SJSA1 (cell line): Measurements from ENCODE around the gene COPG2. TPM values are rescaled to one million over a fixed set of nuclear protein-coding genes. Genes with fewer than 3 reads are reported as not detected.
"Not testable (repeated sequence)": the region's sequence is repeated elsewhere in the genome, so short reads cannot be mapped to it uniquely, and the experiment has no call there.

Source experiments
- DNase-seq, 2 experiments: peaks; one replicate each; pipeline ENCODE4 v3.0.0-alpha.2; 2015 to 2020; ENCODE audit warnings: low spot score in 2 of 2, low read depth in 1 of 2
- H3K27ac ChIP-seq: fragments of 250-450 bp; sonication (Bioruptor Pico); 2 replicates; pipeline ENCODE4 v1.5.1; 2020; ENCODE audit warnings: mild to moderate bottlenecking, moderate library complexity
- H3K27me3 ChIP-seq: fragments of 250-450 bp; sonication (Bioruptor Pico); replicated peaks from 2 replicates; pipeline ENCODE4 v1.5.1; 2020; ENCODE audit warnings: mild to moderate bottlenecking, moderate library complexity
- H3K36me3 ChIP-seq: fragments of 250-450 bp; sonication (Bioruptor Pico); 2 replicates; pipeline ENCODE4 v1.5.1; 2020; ENCODE audit warnings: mild to moderate bottlenecking
- H3K4me1 ChIP-seq: fragments of 250-450 bp; sonication (Bioruptor Pico); replicated peaks from 2 replicates; pipeline ENCODE4 v1.6.1; 2021; ENCODE audit warnings: mild to moderate bottlenecking
- H3K4me3 ChIP-seq: fragments of 250-450 bp; sonication (Bioruptor Pico); 2 replicates; pipeline ENCODE4 v1.5.1; 2020; ENCODE audit warnings: mild to moderate bottlenecking
- H3K9me3 ChIP-seq: fragments of 250-450 bp; sonication (Bioruptor Pico); replicated peaks from 2 replicates; pipeline ENCODE4 v1.5.1; 2020; ENCODE audit warnings: mild to moderate bottlenecking
- total RNA-seq: library from RNA; depleted of rRNA; stranded (reverse); fragments of >200 nt; shearing (Covaris generic); gene quantifications from 2 replicates; pipeline ENCODE4 v1.2.3, GENCODE V29; 2014

Gene COPG2
- total RNA-seq, 1 experiment from 2014 or later: 36.2 TPM

- Histone ChIP-seq H3K36me3 (no peaks in the 10 kb centered on the region), H3K4me3 (no peak overlapping the region), H3K27ac (no peak overlapping the region), H3K27me3 (no peaks in the 10 kb centered on the region), H3K9me3 (no peaks in the 10 kb centered on the region), H3K4me1 (no peaks in the 10 kb centered on the region)
- DNase-seq: no peak
Observed at GRCh38 chr7:130639388-130639787, 29.2 kb downstream of the COPG2 start.

GRCh38 chr7:130632111-130632510, 36.4 kb downstream of the COPG2 start:
- Histone ChIP-seq H3K9me3 (no peaks in the 10 kb centered on the region), H3K4me3 (no peak overlapping the region), H3K27me3 (no peaks in the 10 kb centered on the region), H3K36me3 (no peaks in the 10 kb centered on the region; the same call in 1 of the 2 replicates), H3K27ac (no peak overlapping the region), H3K4me1 (peaks cover 5% of the 10 kb centered on the region; the same call in 1 of the 2 replicates)
- DNase-seq: peak in 1 of 2 experiments; percentile 18

DNA sequence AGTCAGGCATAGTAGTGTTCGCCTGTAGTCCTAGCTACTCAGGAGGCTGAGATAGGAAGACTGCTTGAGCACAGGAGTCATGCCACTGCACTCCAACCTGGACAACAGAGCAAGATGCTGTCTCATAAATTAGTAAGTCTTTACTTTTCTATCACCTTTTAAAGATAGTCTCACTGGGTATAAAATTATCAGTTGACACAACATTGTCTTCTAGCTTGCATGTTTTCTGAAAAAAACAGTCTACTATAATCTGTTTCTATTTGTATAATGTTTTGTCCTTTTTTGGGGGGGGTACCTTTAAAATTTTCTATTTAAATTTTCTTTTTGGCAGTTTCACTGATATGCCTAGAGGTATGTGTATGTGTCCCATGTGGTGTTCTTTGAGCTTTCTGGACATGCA, 39.6 kb downstream of the COPG2 start:
- Histone ChIP-seq H3K27me3 (no peaks in the 10 kb centered on the region), H3K27ac (no peak overlapping the region), H3K9me3 (no peaks in the 10 kb centered on the region), H3K4me1 (peaks cover 5% of the 10 kb centered on the region; the same call in 1 of the 2 replicates), H3K4me3 (no peak overlapping the region), H3K36me3 (peaks cover 2% of the 10 kb centered on the region)
- DNase-seq: no peak

DNA sequence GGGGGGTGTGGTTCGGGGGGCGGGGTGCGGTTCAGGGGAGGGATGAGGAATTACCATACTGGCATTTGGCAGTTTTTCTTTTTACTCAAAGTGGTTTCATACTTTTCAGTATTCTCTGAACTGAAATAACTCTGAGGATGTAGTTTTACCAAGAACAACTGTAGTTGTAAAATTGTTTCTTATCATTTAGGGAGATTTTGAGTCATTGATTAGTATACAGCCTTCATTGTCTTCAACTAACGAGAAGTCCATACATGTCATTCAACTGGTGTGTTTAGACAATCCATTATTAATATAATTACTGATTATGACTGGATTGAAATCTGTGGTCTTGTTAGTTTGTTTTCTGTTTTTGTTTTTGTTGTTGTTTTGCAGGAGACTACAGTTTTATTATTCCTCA, 40.8 kb downstream of the COPG2 start:
- Histone ChIP-seq H3K27me3 (no peaks in the 10 kb centered on the region), H3K27ac (no peak overlapping the region), H3K36me3 (peaks cover 2% of the 10 kb centered on the region; the same call in 1 of the 2 replicates), H3K4me3 (no peak overlapping the region), H3K4me1 (peaks cover 5% of the 10 kb centered on the region; the same call in 1 of the 2 replicates), H3K9me3 (no peaks in the 10 kb centered on the region)
- DNase-seq: no peak

GRCh38 chr7:130622866-130623265, 45.7 kb downstream of the COPG2 start:
- H3K4me3 ChIP-seq: no peak overlapping the region
- DNase-seq: no peak
- peaks cover 2% of the 10 kb centered on the region; the same call in 1 of the 2 replicates for H3K36me3 ChIP-seq
- H3K27ac ChIP-seq: no peak overlapping the region
- no peaks in the 10 kb centered on the region for H3K9me3 ChIP-seq
- no peaks in the 10 kb centered on the region for H3K4me1 ChIP-seq
- no peaks in the 10 kb centered on the region for H3K27me3 ChIP-seq

DNA sequence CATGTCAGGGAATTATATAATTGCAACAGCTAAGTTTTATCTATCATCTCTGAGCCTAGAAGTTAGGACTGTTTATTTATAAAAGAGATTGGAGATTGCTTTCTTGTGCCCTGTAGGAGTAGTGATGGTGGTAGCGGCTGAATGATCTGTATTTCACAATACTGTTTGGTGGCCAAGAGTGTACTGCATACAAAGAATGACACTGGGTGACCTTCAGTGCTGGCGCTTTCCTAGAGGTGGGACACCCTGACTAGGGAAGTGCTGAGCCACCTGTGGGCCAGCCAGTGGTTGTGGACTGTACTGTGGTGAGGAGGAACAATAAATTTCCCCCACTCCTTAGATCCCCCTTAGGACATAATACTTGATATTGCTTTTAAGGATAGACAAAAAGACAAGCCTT, 53.0 kb downstream of the COPG2 start:
- Histone ChIP-seq H3K36me3 (peaks cover 25% of the 10 kb centered on the region), H3K27ac (no peak overlapping the region), H3K27me3 (no peaks in the 10 kb centered on the region), H3K4me3 (no peak overlapping the region), H3K4me1 (no peaks in the 10 kb centered on the region), H3K9me3 (no peaks in the 10 kb centered on the region)
- no peak for DNase-seq

DNA sequence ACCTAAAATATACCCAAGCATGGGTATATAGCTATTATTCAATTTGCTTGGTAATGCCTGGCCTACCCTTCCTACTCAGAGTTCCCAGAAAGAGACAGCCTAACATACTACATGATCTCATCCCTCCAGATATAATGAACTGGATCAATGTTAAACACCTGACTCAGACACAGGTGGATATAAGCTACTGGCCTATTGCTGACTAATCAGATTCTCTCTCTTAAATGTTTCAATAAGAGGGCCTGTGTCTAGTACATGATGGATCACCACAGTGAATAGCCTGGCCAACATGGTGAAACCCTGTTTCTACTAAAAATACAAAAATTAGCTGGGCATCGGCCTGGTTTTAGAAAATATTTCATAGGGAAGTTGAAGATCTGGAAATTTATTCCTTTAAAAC, 54.1 kb downstream of the COPG2 start:
- Histone ChIP-seq H3K9me3 (no peaks in the 10 kb centered on the region), H3K4me1 (no peaks in the 10 kb centered on the region), H3K27ac (no peak overlapping the region), H3K27me3 (no peaks in the 10 kb centered on the region), H3K36me3 (peaks cover 31% of the 10 kb centered on the region), H3K4me3 (no peak overlapping the region)
- DNase-seq: no peak

DNA sequence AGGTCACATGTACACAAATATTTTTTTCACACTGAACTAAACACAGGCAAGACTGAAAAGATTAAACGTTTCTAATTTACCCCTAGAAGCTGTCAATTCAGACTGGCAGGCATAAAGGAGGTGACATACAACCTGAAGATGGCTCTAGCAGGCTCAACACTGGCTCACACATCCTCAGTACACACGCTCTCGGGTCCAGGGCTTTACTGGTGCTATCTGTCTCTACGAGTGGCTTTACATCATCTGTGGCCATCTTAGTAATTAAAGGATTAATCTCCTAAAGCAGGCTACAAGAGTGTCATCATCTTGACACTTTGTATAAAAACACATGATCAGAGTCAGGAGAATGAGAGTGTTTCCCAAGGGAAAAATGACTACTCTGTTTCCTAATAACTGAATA, 57.3 kb downstream of the COPG2 start:
- Histone ChIP-seq H3K27me3 (no peaks in the 10 kb centered on the region), H3K9me3 (no peaks in the 10 kb centered on the region), H3K4me1 (no peaks in the 10 kb centered on the region), H3K4me3 (no peak overlapping the region), H3K36me3 (peaks cover 44% of the 10 kb centered on the region), H3K27ac (no peak overlapping the region)
- DNase-seq: no peak

DNA sequence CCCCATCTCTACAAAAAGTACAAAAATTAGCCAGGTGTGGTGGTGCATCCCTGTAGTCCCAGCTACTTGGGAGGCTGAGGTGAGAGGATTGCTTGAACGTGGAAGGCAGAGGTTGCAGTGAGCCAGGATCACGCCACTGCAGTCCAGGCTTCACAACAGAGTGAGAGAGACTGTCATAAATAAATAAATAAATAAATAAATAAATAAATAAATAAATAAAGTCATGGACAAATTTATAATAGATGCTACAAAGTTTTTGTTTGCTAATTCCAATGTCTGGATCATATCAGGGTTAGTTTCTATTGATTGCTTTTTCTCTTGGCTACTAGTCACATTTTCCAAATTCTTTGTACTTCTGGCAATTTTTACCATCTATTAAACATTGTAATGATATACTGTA, 61.5 kb downstream of the COPG2 start:
- peaks cover 36% of the 10 kb centered on the region for H3K36me3 ChIP-seq
- DNase-seq, H3K4me3 ChIP-seq, H3K4me1 ChIP-seq, H3K9me3 ChIP-seq, H3K27me3 ChIP-seq, H3K27ac ChIP-seq: not testable (repeated sequence)

GRCh38 chr7:130606161-130606560, 62.4 kb downstream of the COPG2 start:
- no peaks in the 10 kb centered on the region for H3K4me1 ChIP-seq
- no peak for DNase-seq
- H3K27ac ChIP-seq: no peak overlapping the region
- no peak overlapping the region for H3K4me3 ChIP-seq
- no peaks in the 10 kb centered on the region for H3K27me3 ChIP-seq
- no peaks in the 10 kb centered on the region for H3K9me3 ChIP-seq
- peaks cover 27% of the 10 kb centered on the region for H3K36me3 ChIP-seq

DNA sequence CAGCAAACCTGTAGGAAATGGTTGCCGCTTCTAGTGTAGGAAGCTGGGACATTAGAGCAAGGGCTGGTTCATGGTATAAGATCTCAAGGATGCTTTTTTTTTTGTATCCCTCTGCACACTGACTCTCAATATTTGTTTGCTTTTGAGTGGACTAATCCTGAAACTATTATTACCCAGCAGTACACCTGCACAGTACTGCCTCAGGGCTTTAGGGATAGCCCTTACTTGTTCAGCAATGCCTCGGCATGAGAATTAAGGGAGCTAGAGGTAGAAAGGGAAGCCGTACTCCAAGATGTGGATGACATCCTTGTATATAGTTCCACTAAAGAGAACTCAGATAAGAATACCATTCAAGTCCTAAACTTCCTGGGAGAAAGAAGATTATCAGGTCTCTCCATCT, 70.5 kb downstream of the COPG2 start:
- Histone ChIP-seq H3K9me3 (no peaks in the 10 kb centered on the region), H3K4me1 (no peaks in the 10 kb centered on the region), H3K27me3 (no peaks in the 10 kb centered on the region), H3K36me3 (no peaks in the 10 kb centered on the region), H3K4me3 (no peak overlapping the region), H3K27ac (no peak overlapping the region)
- no peak for DNase-seq

GRCh38 chr7:130595986-130596385, 72.6 kb downstream of the COPG2 start:
- no peaks in the 10 kb centered on the region for H3K4me1 ChIP-seq
- no peaks in the 10 kb centered on the region for H3K9me3 ChIP-seq
- no peaks in the 10 kb centered on the region for H3K36me3 ChIP-seq
- H3K4me3 ChIP-seq: no peak overlapping the region
- H3K27me3 ChIP-seq: no peaks in the 10 kb centered on the region
- no peak overlapping the region for H3K27ac ChIP-seq
- DNase-seq: no peak

GRCh38 chr7:130593033-130593432, 75.5 kb downstream of the COPG2 start:
- H3K27ac ChIP-seq: no peak overlapping the region
- H3K36me3 ChIP-seq: no peaks in the 10 kb centered on the region
- no peak overlapping the region for H3K4me3 ChIP-seq
- no peak for DNase-seq
- no peaks in the 10 kb centered on the region for H3K27me3 ChIP-seq
- no peaks in the 10 kb centered on the region for H3K4me1 ChIP-seq
- no peaks in the 10 kb centered on the region for H3K9me3 ChIP-seq

- not testable (repeated sequence) for H3K9me3 ChIP-seq, H3K27ac ChIP-seq, H3K36me3 ChIP-seq, H3K4me1 ChIP-seq, H3K27me3 ChIP-seq, H3K4me3 ChIP-seq, DNase-seq
Observed at GRCh38 chr7:130591464-130591863, 77.1 kb downstream of the COPG2 start.

GRCh38 chr7:130585932-130586331, 82.6 kb downstream of the COPG2 start:
- not testable (repeated sequence) for H3K9me3 ChIP-seq, H3K27me3 ChIP-seq, DNase-seq, H3K4me1 ChIP-seq, H3K4me3 ChIP-seq, H3K27ac ChIP-seq, H3K36me3 ChIP-seq
